HG03460 (cell line): ENCODE data around the gene NTSR1.
"Not testable (repeated sequence)": the region's sequence is repeated elsewhere in the genome, so short reads cannot be mapped to it uniquely, and the experiment has no call there.

ENCODE experiments used
- ATAC-seq: cut with Tn5 transposase; IDR thresholded peaks from one replicate; pipeline ENCODE4 v1.9.1; 2021; ENCODE audit not compliant: unreplicated experiment

The NTSR1 gene

GRCh38 chr20:62671765-62672164, 36.9 kb upstream of the NTSR1 start:
- no peak for ATAC-seq

- no peak for ATAC-seq
Observed at GRCh38 chr20:62674370-62674769, 34.3 kb upstream of the NTSR1 start.

GRCh38 chr20:62675156-62675876, 33.3 kb upstream of the NTSR1 start:
- no peak for ATAC-seq

- ATAC-seq: no peak
Observed at GRCh38 chr20:62675877-62676260, 32.8 kb upstream of the NTSR1 start.

GRCh38 chr20:62676976-62677375, 31.7 kb upstream of the NTSR1 start:
- ATAC-seq: no peak

- ATAC-seq: no peak
Observed at GRCh38 chr20:62677678-62678077, 31.0 kb upstream of the NTSR1 start.

- ATAC-seq: no peak
Observed at GRCh38 chr20:62678553-62678952, 30.1 kb upstream of the NTSR1 start.

GRCh38 chr20:62679978-62680589, 28.6 kb upstream of the NTSR1 start:
- ATAC-seq: no peak

- no peak for ATAC-seq
Observed at GRCh38 chr20:62682912-62683517, 25.6 kb upstream of the NTSR1 start.

- not testable (repeated sequence) for ATAC-seq
Observed at GRCh38 chr20:62683660-62684322, 24.8 kb upstream of the NTSR1 start.

- ATAC-seq: no peak
Observed at GRCh38 chr20:62684981-62685380, 23.7 kb upstream of the NTSR1 start.

GRCh38 chr20:62685781-62686555, 22.7 kb upstream of the NTSR1 start:
- ATAC-seq: no peak

GRCh38 chr20:62686869-62687830, 21.5 kb upstream of the NTSR1 start:
- no peak for ATAC-seq

- no peak for ATAC-seq
Observed at GRCh38 chr20:62688083-62688482, 20.6 kb upstream of the NTSR1 start.

GRCh38 chr20:62688855-62689460, 19.7 kb upstream of the NTSR1 start:
- ATAC-seq: no peak

GRCh38 chr20:62689861-62690260, 18.8 kb upstream of the NTSR1 start:
- ATAC-seq: no peak

GRCh38 chr20:62690261-62690820, 18.3 kb upstream of the NTSR1 start:
- no peak for ATAC-seq

- no peak for ATAC-seq
Observed at GRCh38 chr20:62691487-62691886, 17.1 kb upstream of the NTSR1 start.

GRCh38 chr20:62692176-62692575, 16.5 kb upstream of the NTSR1 start:
- no peak for ATAC-seq
